ENCODE data around the gene UVRAG. TPM values are rescaled to one million over a fixed set of nuclear protein-coding genes. Genes with fewer than 3 reads are reported as not detected.

Gene UVRAG
- total and polyA plus RNA-seq, 2 of the 13 experiments (the other 11 are each of a cell fraction or from before 2014, with no cell fraction given): 9.7 to 17.3 TPM

- TF ChIP-seq ZNF318 (CRISPR knock-in tag; IDR thresholded peaks at IDR 0.05) (no peak), TCF7L2 (IDR thresholded peaks at IDR 0.05; ENCODE audit: low read depth, low read length) (no peak), ZBTB21 (CRISPR knock-in tag; IDR thresholded peaks at IDR 0.05) (0 out of 2 replicates have a peak, but pooled peaks have one; percentile 28), CSRNP2 (CRISPR knock-in tag; conservative IDR thresholded peaks at IDR 0.05; ENCODE audit: low read depth) (no peak), POLR2A (IDR thresholded peaks at IDR 0.05; ENCODE audit: insufficient read depth in 1 of 2, low read depth in 2 of 2, low read length in 2 of 2) (no peak), CREM (IDR thresholded peaks at IDR 0.05) (peak; percentile 51; the same call in 1 of the 2 replicates), CREM (CRISPR knock-in tag; IDR thresholded peaks at IDR 0.05) (no peak), ZNF781 (CRISPR knock-in tag; IDR thresholded peaks at IDR 0.05; ENCODE audit: borderline replicate concordance, not compliant biosample characterization) (no peak), ATF5 (CRISPR knock-in tag; IDR thresholded peaks at IDR 0.05; ENCODE audit: low read depth) (no peak), ZNF792 (CRISPR knock-in tag; IDR thresholded peaks at IDR 0.05) (no peak; the same call in 1 of the 2 replicates), ZGPAT (CRISPR knock-in tag; IDR thresholded peaks at IDR 0.05) (0 out of 2 replicates have a peak, but pooled peaks have one; percentile 32), SALL1 (CRISPR knock-in tag; IDR thresholded peaks at IDR 0.05) (peak; percentile 87), ZNF800 (CRISPR knock-in tag; IDR thresholded peaks at IDR 0.05) (no peak), PREB (CRISPR knock-in tag; IDR thresholded peaks at IDR 0.05) (no peak)
Observed at GRCh38 chr11:76148941-76149613, 334.1 kb downstream of the UVRAG start (continued).

All from HepG2 (cell line).